SKM-1 treated with dmso at 0.1 percent for 144 hours (cell line): ENCODE measurements around the gene LRRC38.
"Not testable (repeated sequence)": the region's sequence is repeated elsewhere in the genome, so short reads cannot be mapped to it uniquely, and the experiment has no call there.

Source experiments
- DNase-seq: peaks from one replicate; lab custom pipeline; 2025; ENCODE audit not compliant: unreplicated experiment; lab: John Stamatoyannopoulos, UW

Gene LRRC38

DNA sequence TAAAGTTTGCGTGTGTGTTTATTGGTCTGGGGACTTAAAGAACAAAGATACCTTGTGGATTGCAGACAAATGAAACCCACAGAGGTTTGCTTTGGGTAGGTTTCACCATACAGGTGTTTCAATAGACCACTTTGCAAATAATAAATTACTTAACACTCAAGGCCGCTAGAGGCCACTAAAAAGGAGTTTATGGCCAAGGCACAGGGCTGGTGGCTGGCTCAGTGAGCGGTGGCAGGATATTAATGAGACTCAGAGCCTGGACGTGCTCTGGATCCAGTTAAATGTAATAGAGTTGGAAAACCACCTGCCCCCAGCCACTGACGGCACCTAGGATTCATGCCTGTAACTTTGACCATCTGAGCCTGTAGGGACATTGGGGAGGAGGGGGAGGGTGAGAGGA, 44.5 kb downstream of the LRRC38 start:
- no peak for DNase-seq

DNA sequence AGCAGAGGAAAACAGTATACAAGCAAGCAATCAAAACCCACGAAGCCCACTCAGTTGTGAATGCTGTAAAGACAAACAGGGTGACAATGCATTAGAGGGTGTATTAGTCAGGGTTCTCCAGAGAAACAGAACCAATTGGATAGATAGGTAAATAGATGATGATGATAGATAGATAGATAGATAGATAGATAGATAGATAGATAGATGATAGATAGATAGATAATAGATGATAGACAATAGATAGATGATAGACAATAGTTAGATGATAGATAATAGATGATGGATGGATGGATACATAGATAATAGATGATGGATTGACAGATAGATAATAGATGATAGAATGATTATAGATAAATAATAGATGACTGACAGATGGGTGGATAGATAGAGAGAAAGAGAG, 48.3 kb downstream of the LRRC38 start:
- DNase-seq, result no peak

DNA sequence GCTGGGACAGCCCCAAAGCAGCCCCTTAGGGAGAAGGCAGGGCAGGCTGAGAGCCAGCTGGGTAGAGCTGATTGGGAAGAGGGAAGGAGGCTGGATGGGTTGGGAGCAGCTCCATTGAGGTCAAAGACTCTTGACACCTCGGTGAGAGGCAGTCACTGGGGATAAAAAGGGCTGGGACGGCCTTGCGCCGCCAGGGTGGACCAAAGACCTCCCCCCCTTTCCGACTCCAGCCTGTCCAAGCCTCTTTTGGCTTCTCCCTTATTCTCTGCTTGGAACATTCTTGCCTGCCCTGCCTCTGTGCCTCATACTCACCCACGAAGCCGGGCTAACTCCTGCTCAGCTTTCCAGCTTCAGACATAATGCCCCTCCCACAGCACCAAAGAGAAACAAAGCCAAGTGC, 51.1 kb downstream of the LRRC38 start:
- no peak for DNase-seq

DNA sequence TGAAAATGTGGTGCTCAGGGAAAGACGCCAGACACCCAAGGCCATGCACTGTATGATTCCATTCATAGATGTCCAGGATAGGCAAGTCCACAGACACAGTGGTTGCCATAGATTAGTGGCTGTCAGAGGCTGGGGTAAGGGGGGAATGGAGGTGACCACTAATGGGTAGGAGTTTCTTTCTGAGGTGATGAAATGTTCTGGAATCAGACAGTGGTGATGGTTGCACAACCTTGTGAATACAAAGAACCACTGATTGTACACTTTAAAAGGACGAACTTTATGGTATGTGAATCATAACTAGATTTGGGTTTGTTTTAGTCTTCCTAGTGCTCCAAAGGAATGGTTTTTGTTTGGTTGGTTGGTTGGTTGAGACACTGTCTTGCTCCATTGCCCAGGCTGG, 51.8 kb downstream of the LRRC38 start:
- DNase-seq, result no peak

DNA sequence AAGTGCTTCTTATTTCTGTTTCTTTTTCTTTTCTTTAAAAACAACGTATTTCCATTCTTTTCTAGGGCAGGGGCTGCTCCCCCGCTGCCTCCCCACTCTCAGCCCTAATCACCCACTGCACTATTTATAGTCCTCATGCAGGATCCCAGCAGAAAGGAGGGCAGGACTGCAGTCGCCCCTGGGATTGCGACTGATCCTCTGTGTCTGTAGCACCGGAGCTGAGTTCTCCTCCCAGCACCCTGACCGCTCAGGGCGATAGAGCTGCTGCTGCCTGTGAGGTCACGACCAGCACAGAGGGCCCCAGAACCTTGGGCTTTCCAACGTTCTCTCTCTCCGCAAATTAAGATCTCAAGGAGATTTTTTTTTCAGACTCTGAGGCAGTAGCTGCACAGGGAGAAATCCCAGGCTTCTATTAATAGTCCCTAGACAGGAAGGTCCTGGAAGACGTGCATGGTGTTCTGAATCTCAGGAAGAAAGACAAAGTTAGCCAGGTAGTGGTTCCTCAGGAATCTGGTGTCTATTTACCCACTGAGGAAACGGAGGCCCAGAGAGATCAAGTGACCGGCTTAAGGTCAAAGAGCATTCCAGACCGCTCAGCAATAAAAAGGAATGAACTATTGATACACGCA, 56.8 kb downstream of the LRRC38 start:
- DNase-seq, result no peak

DNA sequence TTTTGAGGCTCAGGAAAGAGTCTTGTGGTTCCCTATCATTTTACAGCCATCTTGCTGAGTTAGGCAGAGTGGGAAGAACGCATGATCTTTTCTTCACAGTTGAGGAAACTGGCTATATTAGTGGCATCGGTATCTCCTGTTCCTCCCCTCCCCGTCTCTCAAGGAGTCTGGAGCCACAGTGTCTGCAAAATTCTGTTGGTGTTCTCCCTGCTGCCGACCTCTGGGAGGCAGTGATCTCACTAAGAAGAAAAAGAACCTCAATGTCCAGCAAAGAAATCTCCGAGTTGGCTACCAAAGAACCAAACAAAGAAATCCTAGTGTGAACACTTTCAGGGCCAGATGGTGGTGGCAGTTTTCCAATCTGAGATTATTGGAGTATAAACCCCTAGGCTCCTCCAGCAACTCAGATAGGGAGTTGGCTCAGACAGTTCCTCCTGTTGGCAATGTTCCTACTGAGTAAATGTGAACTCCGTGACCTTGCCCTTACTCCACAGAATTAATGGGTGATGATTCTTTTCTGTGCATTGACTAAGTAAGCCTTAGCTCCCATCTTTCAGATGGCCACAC, 62.3 kb downstream of the LRRC38 start:
- DNase-seq, result no peak

DNA sequence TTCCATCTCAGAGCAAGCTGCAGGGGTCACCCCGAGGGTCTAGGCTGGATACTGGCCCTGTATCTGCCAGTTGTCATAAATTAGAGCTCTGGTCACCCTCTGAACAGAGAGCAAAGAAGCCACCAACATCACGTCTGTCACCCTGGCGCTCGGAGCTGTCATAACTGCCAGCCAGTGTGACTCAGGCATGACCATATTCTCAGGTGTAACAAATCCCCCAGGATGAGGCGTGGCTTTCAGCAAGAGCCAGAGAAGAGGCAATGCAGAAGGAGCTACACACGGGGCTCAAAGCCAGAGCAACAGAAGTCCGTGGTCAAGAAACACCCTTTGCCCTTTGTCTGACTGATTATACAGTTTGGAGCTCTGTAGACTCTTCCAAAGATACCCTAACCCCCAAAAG, 63.6 kb downstream of the LRRC38 start:
- DNase-seq, result no peak

DNA sequence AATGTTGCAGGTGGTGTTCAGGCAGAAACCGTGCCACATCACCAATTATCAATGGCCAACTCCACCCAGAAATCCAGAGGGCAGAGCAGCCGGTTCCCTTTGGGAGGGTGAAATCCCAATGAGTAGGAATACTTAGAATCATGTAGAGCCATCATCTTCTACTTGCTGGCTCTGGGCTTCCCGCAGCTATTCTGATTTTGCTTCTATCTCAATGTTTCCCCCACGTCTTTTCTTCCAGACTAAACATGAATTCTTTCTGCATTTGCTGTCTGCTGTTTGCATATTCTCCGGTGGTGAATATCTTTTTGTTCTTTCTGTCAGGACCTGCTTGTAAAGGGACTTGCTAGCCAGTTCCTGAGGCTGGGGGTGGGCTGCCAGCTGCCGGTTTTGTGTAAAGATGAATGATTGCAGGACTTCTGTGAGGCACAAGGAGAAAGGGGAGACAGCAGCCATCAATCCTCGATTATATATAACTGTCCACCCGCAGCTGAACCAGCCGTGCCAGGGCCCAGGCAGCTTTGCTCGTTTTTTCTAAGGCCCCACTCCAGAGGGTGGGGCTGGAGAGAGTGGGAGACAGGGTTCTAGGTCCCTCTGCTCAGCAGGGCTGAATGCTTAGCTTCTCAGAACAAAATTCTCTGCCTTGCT, 70.3 kb downstream of the LRRC38 start:
- no peak for DNase-seq

DNA sequence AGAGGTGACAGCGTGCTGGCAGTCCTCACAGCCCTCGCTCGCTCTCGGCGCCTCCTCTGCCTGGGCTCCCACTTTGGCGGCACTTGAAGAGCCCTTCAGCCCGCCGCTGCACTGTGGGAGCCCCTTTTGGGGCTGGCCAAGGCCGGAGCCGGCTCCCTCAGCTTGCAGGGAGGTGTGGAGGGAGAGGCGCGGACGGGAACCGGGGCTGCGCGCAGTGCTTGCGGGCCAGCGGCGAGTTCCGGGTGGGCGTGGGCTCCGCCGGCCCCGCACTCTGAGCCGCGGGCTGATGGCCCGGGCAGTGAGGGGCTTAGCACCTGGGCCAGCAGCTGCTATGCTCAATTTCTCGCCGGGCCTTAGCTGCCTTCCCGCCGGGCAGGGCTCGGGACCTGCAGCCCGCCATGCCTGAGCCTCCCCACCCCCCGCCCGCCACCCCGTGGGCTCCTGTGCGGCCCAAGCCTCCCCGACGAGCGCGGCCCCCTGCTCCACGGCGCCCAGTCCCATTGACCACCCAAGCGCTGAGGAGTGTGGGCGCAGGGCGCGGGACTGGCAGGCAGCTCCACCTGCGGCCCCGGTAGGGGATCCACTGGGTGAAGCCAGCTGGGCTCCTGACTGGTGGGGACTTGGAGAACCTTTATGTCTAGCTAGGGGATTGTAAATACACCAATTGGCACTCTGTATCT, 74.6 kb downstream of the LRRC38 start:
- DNase-seq, result not testable (repeated sequence)

DNA sequence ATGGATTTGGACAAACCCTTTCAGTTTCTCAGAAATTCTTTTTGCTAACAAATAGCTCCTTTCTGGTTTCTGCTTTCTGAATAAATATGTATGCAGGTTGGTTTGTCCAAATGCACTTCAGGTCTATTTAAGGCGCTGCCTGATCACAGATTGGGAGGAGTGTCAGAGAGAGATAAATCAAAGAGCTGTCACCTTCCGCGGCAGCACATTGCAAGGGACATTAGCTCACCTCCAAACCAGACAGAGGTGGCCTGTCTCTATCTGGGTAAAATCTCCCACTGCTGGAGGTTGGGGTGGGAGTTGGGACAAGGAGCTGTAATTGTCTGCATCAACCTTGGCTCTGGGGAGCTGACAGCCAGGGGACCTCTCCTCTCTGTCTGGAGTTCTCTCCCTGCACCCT, 78.3 kb downstream of the LRRC38 start:
- no peak for DNase-seq

DNA sequence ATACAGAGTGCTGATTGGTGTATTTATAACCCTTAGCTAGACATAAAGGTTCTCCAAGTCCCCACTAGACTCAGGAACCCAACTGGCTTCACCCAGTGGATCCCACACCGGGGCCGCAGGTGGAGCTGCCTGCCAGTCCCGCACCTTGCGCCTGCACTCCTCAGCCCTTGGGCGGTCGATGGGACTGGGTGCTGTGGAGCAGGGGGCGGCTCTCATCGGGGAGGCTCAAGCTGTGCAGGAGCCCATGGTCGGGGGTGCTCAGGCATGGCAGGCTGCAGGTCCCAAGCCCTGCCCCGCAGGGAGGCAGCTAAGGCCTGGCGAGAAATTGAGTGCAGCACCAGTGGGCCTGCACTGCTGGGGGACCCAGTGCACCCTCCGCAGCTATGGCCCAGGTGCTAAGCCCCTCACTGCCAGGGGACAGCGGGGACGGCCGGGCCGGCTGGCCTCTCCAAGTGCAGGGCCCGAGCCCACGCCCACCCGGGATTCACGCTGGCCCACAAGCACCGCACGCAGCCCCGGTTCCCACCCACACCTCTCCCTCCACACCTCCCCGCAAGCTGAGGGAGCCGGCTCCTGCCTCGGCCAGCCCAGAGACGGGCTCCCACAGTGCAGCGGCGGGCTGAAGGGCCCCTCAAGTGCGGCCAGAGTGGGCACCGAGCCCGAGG, 80.0 kb downstream of the LRRC38 start:
- DNase-seq, result not testable (repeated sequence)

DNA sequence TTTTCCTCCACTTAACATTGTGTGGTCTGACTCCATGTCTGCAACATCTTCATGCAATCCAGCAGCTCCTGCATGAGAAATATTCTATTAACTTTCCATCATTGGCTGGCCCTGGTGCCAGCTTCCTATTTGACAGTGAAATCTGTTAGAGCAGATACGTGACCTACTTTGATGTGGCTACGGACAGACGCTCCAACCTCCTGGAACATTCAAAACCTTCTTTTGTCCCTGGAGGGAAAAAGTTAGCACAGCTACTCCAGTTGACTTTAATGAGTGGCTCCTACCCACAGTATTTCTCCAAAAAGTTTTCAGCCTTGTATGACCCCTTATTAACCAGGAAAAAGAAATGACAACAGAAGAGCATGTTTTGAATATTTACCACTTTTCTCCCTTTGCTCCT, 81.6 kb downstream of the LRRC38 start:
- DNase-seq, result no peak

DNA sequence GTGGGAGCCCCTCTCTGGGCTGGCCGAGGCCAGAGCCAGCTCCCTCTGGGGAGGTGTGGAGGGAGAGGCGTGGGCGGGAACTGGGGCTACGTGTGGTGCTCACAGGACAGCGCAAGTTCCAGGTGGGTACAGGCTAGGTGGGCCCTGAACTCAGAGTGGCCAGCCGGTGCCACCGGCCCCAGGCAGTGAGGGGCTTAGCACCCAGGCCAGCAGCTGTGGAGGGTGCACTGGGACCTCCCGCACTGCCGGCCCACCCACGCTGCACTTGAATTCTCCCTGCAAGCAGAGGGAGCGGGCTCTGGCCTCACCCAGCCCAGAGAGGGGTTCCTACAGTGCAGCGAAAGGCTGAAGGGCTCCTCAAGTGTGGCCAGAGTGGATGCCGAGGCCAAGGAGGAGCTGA, 83.3 kb downstream of the LRRC38 start:
- no peak for DNase-seq
